Measurements from ENCODE around the gene CEP170B.

CEP170B gene

DNA sequence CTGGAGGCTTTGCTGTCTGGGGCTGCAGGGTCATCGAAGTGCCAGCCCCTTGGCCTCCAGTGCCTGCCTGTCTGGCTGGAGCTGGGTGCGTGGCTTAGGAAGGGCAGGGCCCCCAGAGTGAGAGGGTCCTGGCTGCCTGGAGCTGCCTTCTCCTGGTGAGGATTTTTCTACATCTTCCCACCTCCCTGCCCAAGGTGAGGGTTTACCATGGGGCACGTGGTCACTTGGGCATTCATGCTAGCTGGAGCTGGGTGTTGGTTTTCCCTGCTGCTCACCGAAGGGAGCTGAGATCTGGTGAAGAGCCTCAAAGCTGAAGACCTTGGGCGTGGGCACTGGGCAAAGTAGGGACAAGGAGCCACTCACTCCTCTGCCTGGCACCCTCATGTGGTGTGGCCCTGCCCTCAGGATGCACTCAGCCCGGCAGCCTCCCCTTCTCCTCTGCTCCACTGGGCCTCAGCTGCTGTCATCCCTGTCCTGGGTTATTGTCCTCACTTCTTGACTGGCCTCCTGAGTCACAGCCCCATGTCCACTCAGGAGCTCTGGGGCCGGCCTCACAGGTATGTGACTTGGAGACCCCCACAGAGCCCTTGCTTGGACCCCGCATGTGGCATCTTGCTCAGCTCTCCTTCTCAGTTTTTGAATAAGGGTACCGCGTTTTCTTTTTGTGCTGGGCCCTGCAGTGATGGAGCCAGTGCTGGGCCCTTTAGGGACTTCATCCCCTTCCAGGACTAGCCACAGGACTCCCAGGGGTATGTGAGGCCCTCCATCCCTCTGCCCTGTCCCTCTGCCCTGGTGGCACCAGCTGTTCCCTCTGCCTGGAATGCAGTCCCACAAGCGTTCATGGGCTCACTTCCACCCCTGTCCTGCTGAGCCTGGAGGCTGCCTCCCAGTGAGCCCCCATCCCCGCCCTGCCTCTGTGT lies 1.6 kb downstream of the CEP170B start:
- DNase-seq (ENCODE audit: insufficient read length, low spot score) (no peak), FAIRE-seq (no peak)

- no peak for DNase-seq (ENCODE audit: insufficient read length, low spot score)
- FAIRE-seq = no peak
These were observed 2.4 kb downstream of the CEP170B start for GRCh38 chr14:104867371-104868059.

- DNase-seq (ENCODE audit: insufficient read length, low spot score) = no peak
- no peak for FAIRE-seq
These were observed 3.1 kb downstream of the CEP170B start for GRCh38 chr14:104868060-104868740.

GRCh38 chr14:104868811-104869572 lies 3.9 kb downstream of the CEP170B start:
- FAIRE-seq = no peak
- no peak for DNase-seq (ENCODE audit: insufficient read length, low spot score)

DNA sequence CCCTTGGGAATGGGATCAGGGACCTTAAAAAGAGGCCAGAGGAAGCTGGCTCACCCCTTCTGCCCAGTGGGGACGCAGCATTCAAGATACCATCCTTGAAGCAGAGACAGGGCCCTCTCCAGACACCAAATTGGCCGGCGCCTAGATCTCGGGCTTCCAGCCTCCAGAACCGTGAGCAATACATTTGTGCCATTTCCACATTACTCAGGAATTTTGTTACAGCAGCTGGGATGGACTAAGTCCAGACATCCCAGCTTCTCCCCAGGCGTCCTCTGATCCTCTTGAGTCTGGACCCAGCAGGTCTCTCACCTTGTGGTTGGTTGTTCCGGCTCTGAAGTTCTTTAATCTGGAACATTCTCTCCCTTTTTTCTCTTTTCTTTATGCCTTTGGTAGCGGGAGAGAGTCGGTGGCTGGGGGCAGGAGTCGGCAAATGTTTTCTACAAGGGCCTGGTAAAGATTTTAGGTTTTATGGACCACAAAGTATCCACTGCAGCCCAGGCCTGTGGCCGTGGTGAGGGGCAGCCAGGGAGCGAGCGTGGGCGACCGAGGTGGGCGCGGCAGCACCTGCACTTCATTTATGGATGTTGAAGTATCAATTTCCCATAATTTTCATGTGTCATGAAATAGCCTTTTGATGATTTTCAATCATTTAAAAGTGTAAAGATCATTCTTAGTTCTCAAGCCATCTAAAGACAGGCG lies 4.8 kb downstream of the CEP170B start:
- FAIRE-seq = no peak
- no peak for DNase-seq (ENCODE audit: insufficient read length, low spot score)

DNA sequence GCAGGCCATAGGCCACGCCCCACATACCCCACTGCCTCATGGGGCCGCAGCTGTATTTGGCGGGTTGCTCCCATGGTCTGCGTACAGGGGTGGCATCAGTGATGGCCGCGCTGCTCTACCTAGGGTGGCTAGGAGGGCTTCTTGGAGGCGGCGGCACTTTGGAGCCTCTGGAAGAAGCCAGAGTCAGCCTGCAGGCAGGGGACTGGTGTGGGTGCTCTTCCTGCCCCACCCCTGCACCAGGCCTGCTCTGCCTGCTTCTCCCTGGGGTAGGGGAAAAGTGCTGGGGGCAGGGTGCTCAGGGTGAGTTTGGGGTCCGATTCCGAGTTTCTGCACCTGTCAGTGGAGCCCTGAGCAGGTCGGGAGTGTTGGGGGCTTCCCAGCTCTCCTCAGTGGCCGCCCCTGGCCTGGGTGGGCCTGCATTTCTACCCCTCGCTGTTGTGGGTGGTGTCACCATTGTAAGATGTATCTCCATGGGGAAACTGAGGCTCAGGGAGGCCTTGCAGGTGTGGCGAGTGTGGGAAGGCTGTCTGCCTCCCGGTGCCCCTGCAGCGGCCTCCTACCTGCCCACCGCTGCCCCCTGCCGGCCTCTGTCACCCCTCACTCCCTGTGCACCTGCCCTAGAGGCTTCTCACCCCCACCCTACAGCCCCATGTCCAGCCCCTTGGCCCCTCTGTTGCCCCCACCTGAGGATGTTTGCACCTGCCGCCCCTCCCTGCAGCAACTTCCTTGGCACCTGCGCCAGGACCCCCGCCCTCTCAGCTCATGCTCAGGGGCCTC lies 5.5 kb downstream of the CEP170B start:
- FAIRE-seq (no peak), DNase-seq (ENCODE audit: insufficient read length, low spot score) (no peak)

GRCh38 chr14:104871145-104871655 lies 6.1 kb downstream of the CEP170B start:
- DNase-seq (ENCODE audit: insufficient read length, low spot score) (no peak), FAIRE-seq (no peak)

GRCh38 chr14:104871656-104872468 lies 6.8 kb downstream of the CEP170B start:
- FAIRE-seq (no peak), DNase-seq (ENCODE audit: insufficient read length, low spot score) (no peak)

DNA sequence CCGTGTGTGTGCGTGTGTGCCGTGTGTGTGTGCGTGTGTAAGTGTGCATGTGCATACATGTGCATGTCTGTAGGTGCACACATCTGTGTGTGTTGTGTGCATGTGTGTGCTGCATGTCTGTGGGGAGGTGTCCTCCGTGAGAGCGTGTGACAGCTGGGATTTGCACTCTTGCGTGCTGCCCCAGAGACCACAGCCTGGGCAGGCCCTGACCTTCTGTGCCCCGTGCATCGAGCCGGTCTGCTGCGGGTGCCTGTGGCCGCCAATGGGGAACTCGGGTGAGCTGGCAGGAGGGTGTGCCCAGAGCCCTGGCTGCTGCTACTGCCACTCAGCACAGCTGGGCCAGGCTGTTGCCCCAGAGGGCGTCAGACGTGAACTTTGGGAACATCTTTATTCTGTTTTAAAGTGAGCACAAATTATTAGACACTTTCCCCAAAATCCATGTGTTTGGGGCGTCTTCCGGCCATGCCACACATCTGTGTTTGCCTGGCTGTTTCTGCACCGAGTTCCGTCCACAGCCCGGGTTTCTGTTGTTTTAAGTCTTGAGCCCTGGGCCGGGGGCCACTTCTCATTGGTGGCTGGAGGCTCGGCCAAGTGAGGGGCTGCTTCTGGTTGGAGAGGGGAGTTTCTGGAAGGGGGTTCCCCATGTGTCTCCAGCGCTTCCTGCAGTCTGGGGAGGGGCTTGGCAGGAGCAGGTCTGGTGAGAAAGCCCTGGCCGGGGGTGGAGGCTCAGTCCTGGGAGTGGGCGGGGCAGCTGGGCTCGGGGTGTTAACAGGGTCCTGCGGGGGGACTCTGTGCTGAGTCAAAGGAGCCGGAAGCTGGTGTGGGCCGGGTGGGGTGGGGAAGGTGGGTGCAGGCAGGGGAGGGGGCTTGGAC lies 7.6 kb downstream of the CEP170B start:
- DNase-seq (ENCODE audit: insufficient read length, low spot score) (no peak), FAIRE-seq (no peak)

DNA sequence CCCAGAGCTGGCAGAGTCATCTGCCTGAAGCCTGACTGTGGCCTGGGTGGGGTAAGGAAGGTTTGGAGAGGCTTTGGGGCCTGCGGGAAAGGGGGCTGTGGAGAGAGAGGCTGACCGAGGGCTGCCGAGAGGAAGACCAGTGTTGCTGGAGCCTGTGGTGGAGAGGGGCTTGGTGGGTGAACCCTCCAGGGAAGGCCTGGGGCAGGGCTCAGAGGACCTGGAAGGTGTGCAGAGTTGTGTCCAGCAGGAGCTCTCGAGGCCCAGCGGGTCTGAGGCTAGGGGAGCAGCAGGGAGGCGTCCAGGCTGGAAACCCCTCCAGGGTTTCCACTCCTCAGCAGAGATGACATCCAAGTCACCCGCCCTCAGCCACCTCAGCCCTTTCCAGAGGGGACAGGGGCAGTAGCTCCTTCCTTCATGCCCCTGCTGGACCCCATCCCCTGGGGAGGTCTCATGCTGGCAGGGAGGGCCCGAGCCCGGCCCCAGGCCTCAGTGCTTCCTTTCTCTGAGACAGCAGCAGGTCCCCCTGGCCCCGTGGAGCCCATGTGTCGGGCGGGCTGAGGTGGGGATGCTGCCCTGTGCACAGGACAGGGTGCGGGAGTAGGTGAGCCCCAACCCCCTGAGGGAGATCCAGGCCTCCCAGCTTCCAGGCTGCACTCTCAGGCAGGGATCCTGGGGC lies 8.4 kb downstream of the CEP170B start:
- no peak for DNase-seq (ENCODE audit: insufficient read length, low spot score)
- FAIRE-seq = no peak

GRCh38 chr14:104874110-104874531 lies 9.1 kb downstream of the CEP170B start:
- DNase-seq (ENCODE audit: insufficient read length, low spot score) (no peak), FAIRE-seq (no peak)

DNA sequence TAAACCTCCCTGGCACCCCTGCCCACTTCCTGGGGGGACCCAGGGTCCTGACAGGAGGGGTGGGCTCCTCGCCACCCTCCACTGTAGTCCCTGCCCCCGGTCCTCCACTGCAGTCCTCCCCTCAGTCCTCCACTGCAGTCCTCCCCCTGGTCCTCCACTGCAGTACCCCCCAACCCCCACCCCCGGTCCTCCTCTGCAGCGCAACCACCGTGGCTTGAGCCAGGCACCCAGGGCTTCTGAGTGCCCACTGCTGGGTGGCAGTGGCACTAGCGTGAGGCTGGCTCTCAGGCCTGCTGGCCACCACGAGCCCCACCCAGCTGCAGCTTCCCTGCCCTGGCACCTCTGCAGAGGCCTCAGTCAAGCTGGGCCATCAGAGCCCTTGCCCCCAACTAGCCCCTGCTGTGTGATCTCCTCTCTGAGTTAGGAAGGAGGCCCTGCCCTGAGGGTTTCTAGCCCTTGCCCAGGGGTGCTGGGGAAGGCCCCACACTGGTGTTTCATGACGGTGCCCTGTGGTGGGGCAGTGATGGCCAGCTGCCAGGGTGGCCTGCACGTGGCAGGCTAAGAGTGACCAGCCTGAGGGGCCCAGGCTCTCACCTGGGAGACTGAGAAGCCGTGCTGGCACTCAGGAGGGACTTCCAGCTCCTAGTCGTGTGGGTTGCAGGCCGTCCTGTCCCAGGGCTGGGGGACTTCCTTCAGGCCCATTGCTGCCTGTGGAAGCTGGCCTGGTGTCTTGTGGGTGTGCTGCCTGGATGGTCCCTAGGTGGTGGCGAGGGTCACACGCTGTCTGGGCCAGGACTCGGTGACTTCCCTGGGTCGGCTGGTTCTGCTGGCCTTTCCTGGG lies 9.7 kb downstream of the CEP170B start:
- FAIRE-seq = no peak
- DNase-seq (ENCODE audit: insufficient read length, low spot score) = no peak

DNA sequence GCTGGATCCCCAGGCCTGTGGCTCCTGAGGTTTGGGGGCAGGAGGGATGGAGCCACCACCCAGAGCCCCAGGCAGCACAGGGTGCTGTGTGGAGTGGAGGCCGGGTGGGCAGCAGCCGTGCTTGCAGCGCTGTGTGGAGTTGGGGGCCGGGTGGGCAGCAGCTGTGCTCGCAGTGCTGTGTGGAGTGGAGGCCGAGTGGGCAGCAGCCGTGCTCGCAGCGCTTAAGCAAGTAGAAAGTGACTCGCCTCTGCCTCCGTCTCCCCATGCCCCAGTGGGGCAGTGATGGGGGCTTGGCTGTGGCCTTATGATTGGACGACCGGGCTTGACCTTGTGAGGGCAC lies 10.3 kb downstream of the CEP170B start:
- DNase-seq (ENCODE audit: insufficient read length, low spot score) (no peak), FAIRE-seq (no peak)

GRCh38 chr14:104875811-104876210 lies 10.7 kb downstream of the CEP170B start:
- no peak for DNase-seq (ENCODE audit: insufficient read length, low spot score)
- FAIRE-seq = no peak

DNA sequence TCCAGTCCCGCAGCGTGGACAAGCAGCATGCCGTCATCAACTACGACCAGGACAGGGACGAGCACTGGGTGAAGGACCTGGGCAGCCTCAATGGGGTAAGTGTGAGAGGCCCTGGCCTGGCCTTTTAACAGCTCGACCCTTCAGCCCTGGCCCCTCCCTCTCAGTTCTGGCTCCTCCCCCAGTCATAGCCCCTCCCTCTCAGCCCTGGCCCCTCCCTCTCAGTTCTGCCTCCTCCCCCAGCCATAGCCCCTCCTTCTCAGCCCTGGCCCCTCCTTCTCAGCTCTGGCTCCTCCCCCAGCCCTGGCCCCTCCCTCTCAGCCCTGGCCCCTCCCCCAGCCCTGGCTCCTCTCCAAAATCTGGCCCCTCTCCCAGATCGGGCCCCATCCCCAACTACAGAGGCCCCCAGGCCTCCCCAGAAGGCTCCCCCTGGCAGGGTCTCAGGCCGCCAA lies 11.2 kb downstream of the CEP170B start:
- no peak for FAIRE-seq
- no peak for DNase-seq (ENCODE audit: insufficient read length, low spot score)
